Cardiac muscle cell (in vitro differentiated cells and primary cell): ENCODE data around the gene CDIPT. TPM values are rescaled to one million over a fixed set of nuclear protein-coding genes. Genes with fewer than 3 reads are reported as not detected.
"Not testable (repeated sequence)": the region's sequence is repeated elsewhere in the genome, so short reads cannot be mapped to it uniquely, and the experiment has no call there.

Experiments used
- DNase-seq, 2 donors: peaks; one replicate each; pipeline versions ENCODE4 v3.0.0 to v3.0.0-alpha.2; 2010 to 2017; ENCODE audit warnings: low read depth in 1 of 2, low spot score in 1 of 2
- H3K27ac ChIP-seq: fragments of 200-600 bp; sonication (generic); 2 replicates; pipeline ENCODE4 v1.5.1; 2016
- H3K27me3 ChIP-seq: fragments of 200-600 bp; sonication (generic); 2 replicates; pipeline ENCODE4 v1.6.0; 2016; ENCODE audit warnings: control low read depth
- H3K36me3 ChIP-seq: fragments of 200-600 bp; sonication (generic); 2 replicates; pipeline ENCODE4 v1.5.1; 2016; ENCODE audit warnings: control low read depth
- H3K4me1 ChIP-seq: fragments of 200-600 bp; sonication (generic); 2 replicates; pipeline ENCODE4 v1.8.1; 2017; ENCODE audit warnings: low read depth, mild to moderate bottlenecking, mixed run types
- H3K4me3 ChIP-seq: fragments of 200-600 bp; sonication (generic); 2 replicates; pipeline ENCODE4 v1.5.1; 2016; ENCODE audit warnings: mild to moderate bottlenecking
- H3K9me3 ChIP-seq: fragments of 200-600 bp; sonication (generic); 2 replicates; pipeline ENCODE4 v1.5.1; 2017; ENCODE audit warnings: low read depth, mild to moderate bottlenecking, control low read depth
- CTCF ChIP-seq: IDR thresholded peaks from 2 replicates; pipeline ENCODE4 v1.5.1; 2012; ENCODE audit warnings: low read depth, mild to moderate bottlenecking, low read length
- polyA plus RNA-seq: library from polyadenylated mRNA; unstranded; fragments of >200 nt; fragmentation: Nextera tagmentation; extraction: Ambion mirVana; gene quantifications from 2 replicates; pipeline ENCODE4 v1.2.1, GENCODE V29; 2016
- total RNA-seq: library from RNA; depleted of rRNA; stranded (reverse); fragments of >200 nt; gene quantifications from 2 replicates; pipeline ENCODE4 v1.2.3, GENCODE V29; 2016

Gene CDIPT
- total and polyA plus RNA-seq, 2 experiments from 2014 or later = 139 to 144 TPM

GRCh38 chr16:29875206-29875605 is 12.2 kb upstream of the CDIPT start:
- Histone ChIP-seq H3K27me3 (peaks cover 18% of the 10 kb centered on the region), H3K36me3 (no peaks in the 10 kb centered on the region)

GRCh38 chr16:29873319-29873718 is 10.3 kb upstream of the CDIPT start:
- TF ChIP-seq CTCF = no peak
- H3K36me3 ChIP-seq = no peaks in the 10 kb centered on the region
- peaks cover 18% of the 10 kb centered on the region for H3K27me3 ChIP-seq
- H3K9me3 ChIP-seq = no peaks in the 10 kb centered on the region
- no peak for DNase-seq
- H3K27ac ChIP-seq = no peak overlapping the region
- no peaks in the 10 kb centered on the region for H3K4me1 ChIP-seq
- no peak overlapping the region for H3K4me3 ChIP-seq

More at GRCh38 chr16:29875206-29875605, 12.2 kb upstream of the CDIPT start:
- H3K9me3 ChIP-seq = no peaks in the 10 kb centered on the region
- no peaks in the 10 kb centered on the region for H3K4me1 ChIP-seq
- DNase-seq = no peak
- no peak for TF ChIP-seq CTCF
- no peak overlapping the region for H3K4me3 ChIP-seq
- H3K27ac ChIP-seq = no peak overlapping the region

- Histone ChIP-seq H3K27me3 (peaks cover 12% of the 10 kb centered on the region), H3K27ac (no peak overlapping the region), H3K4me3 (no peak overlapping the region), H3K36me3 (no peaks in the 10 kb centered on the region), H3K4me1 (no peaks in the 10 kb centered on the region), H3K9me3 (no peaks in the 10 kb centered on the region)
- DNase-seq = no peak
- no peak for TF ChIP-seq CTCF
These were observed 9.0 kb upstream of the CDIPT start for GRCh38 chr16:29871822-29872546.

- H3K9me3 ChIP-seq, H3K4me3 ChIP-seq, H3K27me3 ChIP-seq, H3K4me1 ChIP-seq, H3K27ac ChIP-seq, H3K36me3 ChIP-seq, DNase-seq: not testable (repeated sequence)
These were observed 6.0 kb upstream of the CDIPT start for GRCh38 chr16:29869067-29869466.

GRCh38 chr16:29868396-29869009 is 5.5 kb upstream of the CDIPT start:
- DNase-seq = no peak
- no peaks in the 10 kb centered on the region for H3K9me3 ChIP-seq
- no peaks in the 10 kb centered on the region for H3K4me1 ChIP-seq
- no peaks in the 10 kb centered on the region for H3K27me3 ChIP-seq
- no peak overlapping the region for H3K4me3 ChIP-seq
- H3K27ac ChIP-seq = no peak overlapping the region
- no peaks in the 10 kb centered on the region for H3K36me3 ChIP-seq
- TF ChIP-seq CTCF = no peak

GRCh38 chr16:29864205-29864604 is 1.2 kb upstream of the CDIPT start:
- Histone ChIP-seq H3K36me3 (no peaks in the 10 kb centered on the region), H3K27ac (no peak overlapping the region), H3K4me3 (no peak overlapping the region), H3K27me3 (no peaks in the 10 kb centered on the region), H3K9me3 (no peaks in the 10 kb centered on the region), H3K4me1 (no peaks in the 10 kb centered on the region)
- TF ChIP-seq CTCF = no peak
- no peak for DNase-seq
